ENCODE results near the gene TMEM109.

DNA sequence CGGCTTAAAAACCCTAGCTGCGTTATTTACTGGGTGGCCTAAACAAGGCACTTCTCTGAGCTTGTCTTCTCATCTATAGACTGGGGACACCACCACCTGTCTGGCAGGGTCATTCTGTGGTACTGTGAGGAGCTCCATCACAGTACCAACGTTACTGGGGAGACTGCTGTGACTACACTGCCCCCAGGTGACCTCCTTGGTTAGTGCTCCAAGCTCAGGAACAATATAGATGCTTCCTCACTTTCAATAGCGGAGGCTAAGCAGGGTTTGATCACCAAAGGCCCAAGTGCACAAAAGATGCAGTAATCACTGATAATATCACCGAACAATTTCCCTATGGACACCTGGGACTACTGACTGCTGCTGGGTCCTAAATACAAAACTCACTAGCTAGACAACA is 26.4 kb upstream of the TMEM109 start:
- TF ChIP-seq POLR2A (IDR thresholded peaks at IDR 0.05; ENCODE audit: low read length): no peak
- TF ChIP-seq GATA1 (IDR thresholded peaks at IDR 0.05; ENCODE audit: low read depth, low read length): no peak
